IPS-20b (cell line): ENCODE data around the gene CFAP70.

Source experiments
- H3K27ac ChIP-seq: one replicate; pipeline ENCODE4 v1.5.1; 2013; ENCODE audit warnings: low read length
- H3K27me3 ChIP-seq: 2 replicates; pipeline ENCODE4 v1.6.1; 2013; ENCODE audit warnings: mild to moderate bottlenecking, low read length, inconsistent platforms; ENCODE audit not compliant: insufficient read depth
- H3K36me3 ChIP-seq: 2 replicates; pipeline ENCODE4 v1.6.1; 2013; ENCODE audit warnings: low read depth, mild to moderate bottlenecking, inconsistent platforms, low read length, moderate library complexity; ENCODE audit not compliant: insufficient read depth
- H3K4me1 ChIP-seq: 2 replicates; pipeline ENCODE4 v1.6.1; 2013; ENCODE audit warnings: mild to moderate bottlenecking, control low read depth, inconsistent platforms, low read length, moderate library complexity; ENCODE audit not compliant: insufficient read depth
- H3K4me3 ChIP-seq: 2 replicates; pipeline ENCODE4 v1.5.1; 2013; ENCODE audit warnings: mild to moderate bottlenecking, low read length, inconsistent platforms
- H3K9ac ChIP-seq: 2 replicates; pipeline ENCODE4 v1.6.1; 2013; ENCODE audit warnings: low read depth, mild to moderate bottlenecking, inconsistent platforms, low read length, moderate library complexity
- H3K9me3 ChIP-seq: 2 replicates; pipeline ENCODE4 v1.6.1; 2013; ENCODE audit warnings: mild to moderate bottlenecking, low read depth, low read length, inconsistent platforms; ENCODE audit not compliant: insufficient read depth

Gene CFAP70

DNA sequence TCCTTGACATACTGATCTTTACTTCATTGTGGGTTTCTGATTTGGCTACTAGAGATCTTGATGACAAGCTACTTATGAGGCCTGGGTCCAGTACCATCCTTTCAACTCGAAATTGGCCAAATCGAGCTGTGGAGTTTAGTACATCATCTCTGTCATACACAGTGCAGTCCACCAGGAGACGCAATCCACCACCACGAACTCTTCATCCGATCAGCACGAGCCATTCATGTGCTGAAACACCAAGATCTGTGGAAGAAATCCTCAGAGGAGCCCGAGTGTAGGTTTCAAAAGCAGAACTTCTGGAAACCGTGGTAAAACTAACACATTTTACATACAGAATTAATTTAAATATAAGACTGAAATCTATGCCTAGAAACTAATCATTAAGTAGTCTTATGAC, 125.8 kb downstream of the CFAP70 start:
- Histone ChIP-seq H3K4me1 (no peaks in the 10 kb centered on the region), H3K9ac (no peak overlapping the region), H3K36me3 (peaks cover 46% of the 10 kb centered on the region), H3K4me3 (no peak overlapping the region), H3K27me3 (no peaks in the 10 kb centered on the region), H3K27ac (no peak overlapping the region), H3K9me3 (no peaks in the 10 kb centered on the region)

DNA sequence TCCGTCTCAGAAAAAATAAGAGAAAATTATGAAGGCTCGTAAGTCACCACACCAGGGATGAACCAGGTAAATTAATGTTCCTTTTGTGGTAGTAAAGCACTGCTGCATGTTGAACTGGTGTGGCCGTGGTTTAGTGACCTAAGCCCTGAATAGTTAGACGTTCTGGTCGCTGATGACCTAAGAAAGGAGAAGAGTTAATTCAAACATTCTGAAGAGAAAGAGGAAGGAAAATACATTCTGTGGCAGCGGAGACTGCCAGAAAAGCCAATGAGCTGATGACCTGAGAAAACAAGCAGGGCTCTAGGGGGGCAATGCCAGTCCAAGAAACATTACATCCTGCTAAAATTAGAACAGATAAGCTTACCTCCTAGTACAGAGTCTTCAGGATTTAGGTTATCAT, 129.1 kb downstream of the CFAP70 start:
- Histone ChIP-seq H3K27me3 (no peaks in the 10 kb centered on the region), H3K27ac (no peak overlapping the region), H3K4me3 (no peak overlapping the region), H3K9me3 (no peaks in the 10 kb centered on the region), H3K4me1 (no peaks in the 10 kb centered on the region), H3K36me3 (peaks cover 21% of the 10 kb centered on the region), H3K9ac (no peak overlapping the region)

DNA sequence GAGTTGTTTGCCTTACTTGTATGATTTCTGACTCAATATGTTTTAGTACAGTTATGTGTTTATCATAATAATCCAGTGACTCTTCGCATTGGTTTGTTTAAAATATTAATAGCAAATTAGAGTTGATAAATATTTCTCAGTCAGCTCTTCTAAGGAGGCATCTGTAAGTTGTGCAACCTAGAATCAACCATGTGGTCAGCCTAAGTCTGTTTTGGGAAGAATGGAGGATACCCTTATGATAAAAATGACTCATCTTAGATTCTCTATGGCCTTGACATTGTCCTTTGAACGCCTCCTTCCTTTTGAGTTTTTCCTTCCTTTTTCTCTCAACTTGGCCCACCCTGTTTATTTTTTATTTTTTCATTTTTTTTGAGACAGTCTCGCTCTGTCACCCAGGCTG, 130.4 kb downstream of the CFAP70 start:
- Histone ChIP-seq H3K9ac (no peak overlapping the region), H3K9me3 (no peaks in the 10 kb centered on the region), H3K27me3 (no peaks in the 10 kb centered on the region), H3K4me3 (no peak overlapping the region), H3K36me3 (peaks cover 9% of the 10 kb centered on the region), H3K4me1 (no peaks in the 10 kb centered on the region), H3K27ac (no peak overlapping the region)

DNA sequence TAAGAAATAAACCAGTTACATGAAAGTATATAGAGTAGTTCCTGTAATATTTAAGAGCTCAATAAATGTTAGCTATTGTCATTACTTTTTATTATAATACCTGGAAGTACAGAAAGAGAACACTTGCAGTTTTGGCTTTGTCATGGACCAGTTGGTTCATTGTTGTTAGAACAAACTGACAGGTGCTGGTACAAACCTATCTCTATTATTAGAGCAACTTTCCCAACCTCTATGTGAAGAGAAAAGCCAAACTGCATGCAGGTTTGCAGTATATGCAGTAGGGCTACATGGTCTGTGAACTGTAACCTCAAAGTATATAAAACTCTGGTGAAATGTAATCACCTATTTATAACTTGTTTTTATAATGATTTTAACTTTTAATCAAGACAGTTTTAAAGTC, 132.0 kb downstream of the CFAP70 start:
- Histone ChIP-seq H3K27ac (no peak overlapping the region), H3K27me3 (no peaks in the 10 kb centered on the region), H3K4me1 (no peaks in the 10 kb centered on the region), H3K9me3 (no peaks in the 10 kb centered on the region), H3K36me3 (no peaks in the 10 kb centered on the region), H3K4me3 (no peak overlapping the region), H3K9ac (no peak overlapping the region)

DNA sequence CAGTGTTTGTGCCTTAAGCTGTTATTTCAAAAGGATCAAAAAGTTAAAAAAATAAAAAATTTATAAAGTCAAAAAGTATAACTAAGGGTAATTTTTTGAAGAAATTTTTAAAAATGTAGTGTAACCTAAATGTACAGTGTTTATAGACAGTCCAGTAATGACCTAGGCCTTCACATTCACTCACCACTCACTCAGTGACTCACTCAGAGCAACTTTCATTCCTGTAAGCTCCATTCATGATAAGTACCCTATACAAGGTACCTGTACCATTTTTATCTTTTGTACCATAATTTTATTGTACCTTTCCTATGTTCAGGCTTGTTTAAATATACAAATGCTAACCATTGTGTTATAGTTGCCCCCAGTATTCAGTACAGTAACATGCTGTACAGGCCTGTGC, 133.1 kb downstream of the CFAP70 start:
- Histone ChIP-seq H3K36me3 (no peaks in the 10 kb centered on the region), H3K4me3 (no peak overlapping the region), H3K9me3 (no peaks in the 10 kb centered on the region), H3K27ac (no peak overlapping the region), H3K4me1 (no peaks in the 10 kb centered on the region), H3K27me3 (no peaks in the 10 kb centered on the region), H3K9ac (no peak overlapping the region)

DNA sequence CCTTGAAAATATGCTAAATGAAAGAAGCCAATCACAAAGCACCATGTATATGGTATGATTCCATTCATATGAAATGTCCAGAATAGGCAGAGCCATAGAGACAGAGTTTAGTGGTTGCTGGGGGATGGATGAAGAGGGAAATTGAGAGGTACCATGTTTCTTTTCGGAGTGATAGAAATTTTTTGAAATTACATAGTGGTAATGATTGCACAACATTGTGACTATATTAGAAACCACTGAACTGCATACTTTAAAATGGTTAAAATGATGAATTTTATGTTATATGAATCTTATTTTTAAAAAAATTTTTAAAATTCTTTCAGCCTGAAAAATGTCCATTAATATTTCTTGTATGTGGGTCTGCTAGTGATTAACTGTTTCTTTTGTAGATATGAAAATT, 137.7 kb downstream of the CFAP70 start:
- no peaks in the 10 kb centered on the region for H3K27me3 ChIP-seq
- no peak overlapping the region for H3K9ac ChIP-seq
- no peak overlapping the region for H3K27ac ChIP-seq
- H3K4me3 ChIP-seq = no peak overlapping the region
- no peaks in the 10 kb centered on the region for H3K9me3 ChIP-seq
- H3K4me1 ChIP-seq = no peaks in the 10 kb centered on the region
- H3K36me3 ChIP-seq = peaks cover 15% of the 10 kb centered on the region

DNA sequence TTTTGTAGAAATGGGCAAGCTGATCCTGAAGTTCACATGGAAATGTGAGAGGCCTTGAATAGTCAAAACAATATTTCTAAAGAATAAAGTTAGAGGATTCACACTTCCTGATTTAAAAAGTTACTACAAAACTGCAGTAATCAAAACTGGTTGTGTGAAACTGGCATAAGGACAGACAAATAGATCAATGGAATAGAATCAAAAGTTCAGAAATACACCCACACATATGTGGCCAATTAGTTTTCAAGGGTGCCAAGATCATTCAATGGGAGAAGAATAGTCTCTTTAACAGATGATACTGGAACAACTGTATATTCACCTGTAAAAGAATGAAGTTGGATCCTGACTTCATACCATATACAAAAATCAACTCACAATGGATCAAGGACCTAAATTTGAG, 139.3 kb downstream of the CFAP70 start:
- Histone ChIP-seq H3K27me3 (no peaks in the 10 kb centered on the region), H3K27ac (no peak overlapping the region), H3K9me3 (no peaks in the 10 kb centered on the region), H3K4me3 (no peak overlapping the region), H3K36me3 (peaks cover 15% of the 10 kb centered on the region), H3K4me1 (no peaks in the 10 kb centered on the region), H3K9ac (no peak overlapping the region)

DNA sequence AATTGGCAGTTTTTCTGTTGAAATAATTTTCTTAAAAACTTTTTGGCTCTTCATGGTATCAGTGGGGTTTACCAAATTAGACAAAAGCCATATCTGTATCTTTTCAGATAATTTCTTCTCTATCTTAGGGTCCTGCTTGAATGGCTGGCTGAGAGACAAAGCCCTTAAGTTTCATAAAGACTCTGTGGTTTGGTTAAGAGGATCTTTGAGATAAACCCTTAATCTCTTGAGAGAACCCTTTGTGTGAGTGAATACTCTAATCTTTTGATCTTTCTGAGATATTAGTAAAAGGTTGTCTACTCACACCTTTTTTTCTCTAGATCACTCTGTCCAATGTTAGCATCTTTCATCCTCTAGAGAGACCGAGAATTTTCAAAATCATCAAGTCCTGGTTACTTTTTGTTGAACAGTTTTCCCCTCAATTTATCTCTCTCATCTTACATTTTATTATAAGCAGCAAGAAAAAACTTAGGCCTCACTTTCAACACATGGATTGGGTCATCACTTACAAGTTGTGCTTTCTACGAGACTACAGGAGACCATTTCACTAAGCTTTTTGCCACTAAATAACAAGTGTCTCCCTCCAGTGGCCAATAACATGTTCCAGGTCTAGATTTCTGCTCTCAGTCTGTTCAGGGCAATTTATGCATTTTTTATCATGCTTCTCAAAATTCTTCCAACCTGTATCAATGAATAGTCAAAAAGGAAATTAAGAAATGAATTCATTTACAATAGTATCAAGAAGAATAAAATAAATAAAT, 140.1 kb downstream of the CFAP70 start:
- no peak overlapping the region for H3K4me3 ChIP-seq
- no peaks in the 10 kb centered on the region for H3K27me3 ChIP-seq
- peaks cover 15% of the 10 kb centered on the region for H3K36me3 ChIP-seq
- no peak overlapping the region for H3K27ac ChIP-seq
- no peaks in the 10 kb centered on the region for H3K4me1 ChIP-seq
- H3K9me3 ChIP-seq = no peaks in the 10 kb centered on the region
- H3K9ac ChIP-seq = no peak overlapping the region

DNA sequence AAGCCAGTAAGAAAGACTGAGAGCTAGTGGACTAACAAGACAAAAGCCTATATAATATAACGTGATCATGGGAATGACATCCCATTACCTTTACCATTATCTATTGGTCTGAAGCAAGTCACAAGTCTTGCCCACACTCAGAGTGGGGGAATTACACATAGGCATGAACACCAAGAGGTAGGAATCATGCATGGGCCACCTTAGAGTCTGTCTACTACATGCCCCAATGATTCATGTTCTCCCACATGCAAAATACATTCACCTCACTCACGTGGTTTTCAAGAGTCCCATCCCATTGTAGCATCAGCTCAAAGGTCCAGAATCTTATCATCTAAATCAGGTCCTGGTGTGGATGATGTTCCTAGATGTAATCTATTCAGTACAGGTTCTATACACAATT, 141.0 kb downstream of the CFAP70 start:
- no peak overlapping the region for H3K27ac ChIP-seq
- H3K4me1 ChIP-seq = no peaks in the 10 kb centered on the region
- no peak overlapping the region for H3K9ac ChIP-seq
- H3K4me3 ChIP-seq = no peak overlapping the region
- H3K9me3 ChIP-seq = no peaks in the 10 kb centered on the region
- H3K36me3 ChIP-seq = peaks cover 15% of the 10 kb centered on the region
- H3K27me3 ChIP-seq = no peaks in the 10 kb centered on the region

DNA sequence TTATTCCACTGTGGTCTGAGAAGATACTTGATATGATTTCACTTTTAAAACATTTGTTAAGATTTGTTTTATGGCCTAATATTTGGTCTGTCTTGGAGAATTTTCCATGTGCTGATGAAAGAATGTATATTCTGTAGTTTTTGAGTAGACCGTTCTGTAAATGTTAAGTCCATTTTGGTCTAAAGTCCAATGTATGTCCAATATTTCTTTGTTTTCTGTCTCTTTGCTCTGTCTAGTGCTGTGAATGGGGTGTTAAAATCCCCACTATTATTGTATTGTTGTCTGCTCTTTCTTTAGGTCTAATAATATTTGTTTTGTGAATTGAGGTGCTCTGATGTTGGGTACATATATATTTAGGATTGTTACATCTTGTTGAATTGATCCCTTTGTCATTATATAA, 142.9 kb downstream of the CFAP70 start:
- Histone ChIP-seq H3K36me3 (peaks cover 20% of the 10 kb centered on the region), H3K27me3 (no peaks in the 10 kb centered on the region), H3K4me3 (no peak overlapping the region), H3K4me1 (no peaks in the 10 kb centered on the region), H3K27ac (no peak overlapping the region), H3K9ac (no peak overlapping the region), H3K9me3 (no peaks in the 10 kb centered on the region)

DNA sequence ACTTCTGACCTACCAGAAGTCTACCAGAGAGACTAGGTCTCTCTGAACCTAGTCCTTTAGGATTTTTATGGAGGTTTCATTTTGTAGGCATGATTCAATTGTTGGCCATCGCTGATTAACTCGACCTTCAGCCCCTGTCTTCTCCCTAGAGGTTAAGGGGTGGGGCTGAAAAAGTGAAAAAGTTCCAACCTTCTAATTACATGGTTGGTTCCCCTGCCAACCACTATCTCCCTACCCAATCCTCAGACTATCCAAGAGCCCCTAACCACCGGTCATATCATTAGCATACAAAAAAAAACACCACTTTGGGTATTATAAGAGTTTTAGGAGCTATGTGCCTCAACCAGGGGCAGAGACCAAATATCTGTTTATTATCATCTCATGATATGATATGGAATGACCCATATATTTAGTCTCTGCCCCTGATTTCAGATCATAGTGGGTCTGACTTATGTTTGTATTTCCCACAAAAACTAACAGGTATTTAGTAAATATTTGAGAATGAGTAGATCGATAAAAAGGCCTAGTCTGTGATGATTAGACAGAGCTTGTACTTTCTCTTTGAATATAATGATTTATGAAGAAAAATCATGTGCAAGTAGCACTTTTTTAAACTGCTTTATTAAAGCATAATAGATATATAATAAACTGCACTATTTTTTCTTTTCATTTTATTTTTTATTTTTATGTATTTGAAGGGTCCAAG, 147.4 kb downstream of the CFAP70 start:
- no peaks in the 10 kb centered on the region for H3K27me3 ChIP-seq
- H3K9me3 ChIP-seq = peaks cover 11% of the 10 kb centered on the region
- no peak overlapping the region for H3K27ac ChIP-seq
- H3K36me3 ChIP-seq = peaks cover 17% of the 10 kb centered on the region; the same call in 1 of the 2 replicates
- no peak overlapping the region for H3K4me3 ChIP-seq
- no peaks in the 10 kb centered on the region for H3K4me1 ChIP-seq
- no peak overlapping the region for H3K9ac ChIP-seq

DNA sequence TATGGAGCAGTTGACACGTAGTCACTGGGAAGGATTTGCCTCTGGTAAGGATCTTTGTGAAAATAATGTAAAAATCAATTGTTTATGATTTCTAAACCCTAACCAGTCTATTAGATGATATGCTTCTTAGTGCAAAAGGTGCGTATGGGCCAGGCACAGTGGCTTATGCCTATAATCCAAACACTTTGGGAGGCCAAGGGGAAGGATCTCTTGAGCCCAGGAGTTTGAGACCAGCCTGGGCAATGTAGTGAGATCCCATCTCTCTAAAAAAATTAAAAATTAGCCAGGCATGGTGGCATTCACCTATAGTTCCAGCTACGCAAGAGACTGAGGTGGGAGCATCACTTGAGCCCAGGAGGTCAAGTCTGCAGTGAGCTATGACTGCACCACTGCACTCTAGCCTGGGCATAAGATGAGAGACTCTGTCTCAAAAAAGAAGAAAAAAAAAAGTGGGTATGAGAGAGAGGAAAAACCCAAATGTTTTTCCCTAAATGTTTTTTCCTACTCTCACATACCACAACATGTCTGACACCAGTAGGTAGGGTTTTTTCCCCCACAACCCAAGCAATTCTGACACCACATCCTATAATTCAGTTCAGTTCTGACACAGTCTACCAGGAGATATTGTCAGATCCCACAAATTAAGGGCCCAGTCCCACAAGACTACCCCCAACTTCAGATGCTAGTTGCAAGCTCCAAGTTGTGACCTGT, 148.1 kb downstream of the CFAP70 start:
- Histone ChIP-seq H3K36me3 (peaks cover 16% of the 10 kb centered on the region; the same call in 1 of the 2 replicates), H3K27me3 (no peaks in the 10 kb centered on the region), H3K4me1 (no peaks in the 10 kb centered on the region), H3K4me3 (no peak overlapping the region), H3K9ac (no peak overlapping the region), H3K9me3 (peaks cover 18% of the 10 kb centered on the region), H3K27ac (no peak overlapping the region)
